Activated T-helper 1 cell treated with anti-CD3 and anti-CD28 coated beads, Interleukin-12 subunit alpha, Interleukin-12 subunit beta, Interleukin-2, Interleukin-4 antibody, amounts not matched to agents 30 ng/mL and 10 ng/mL and 1 ng/mL, durations not matched to agents 14 hours and 24 hours and 36 hours (primary cell): ENCODE results near the gene VARS2. TPM values are rescaled to one million over a fixed set of nuclear protein-coding genes. Genes with fewer than 3 reads are reported as not detected.

Source experiments
- DNase-seq: peaks from one replicate; pipeline ENCODE4 v3.0.0; 2021; ENCODE audit warnings: low spot score
- H3K27ac Mint-ChIP-seq: one replicate; pipeline ENCODE4 v1.8.0; 2021; ENCODE audit warnings: mild to moderate bottlenecking, mixed read lengths
- H3K27me3 Mint-ChIP-seq: one replicate; pipeline ENCODE4 v1.8.0; 2022; ENCODE audit warnings: mild to moderate bottlenecking, moderate library complexity, mixed read lengths; ENCODE audit not compliant: insufficient read depth
- H3K36me3 Mint-ChIP-seq: one replicate; pipeline ENCODE4 v1.8.0; 2021; ENCODE audit warnings: low read depth, mixed read lengths
- H3K4me1 Mint-ChIP-seq: one replicate; pipeline ENCODE4 v1.8.0; 2021; ENCODE audit warnings: low read depth, mixed read lengths
- H3K4me3 Mint-ChIP-seq: one replicate; pipeline ENCODE4 v1.8.0; 2021; ENCODE audit warnings: mild to moderate bottlenecking, moderate library complexity, mixed read lengths
- H3K9me3 Mint-ChIP-seq: one replicate; pipeline ENCODE4 v1.8.0; 2021; ENCODE audit warnings: mixed read lengths
- intact Hi-C: fragments of 100-400 bp; cut with micrococcal nuclease; formaldehyde crosslinking; loops from one replicate; pipeline ENCODE4 v1.15.1; 2024
- total RNA-seq: library from RNA; stranded (reverse); gene quantifications from 2 replicates; pipeline ENCODE4 v1.2.3, GENCODE V29; 2022

The VARS2 gene
- total RNA-seq, 1 donor from 2014 or later, result 74.0 TPM

- Mint-ChIP-seq H3K36me3 (no peaks in the 10 kb centered on the region), H3K27ac (no peak overlapping the region), H3K4me3 (no peak overlapping the region), H3K27me3 (peaks cover 3% of the 10 kb centered on the region), H3K9me3 (no peaks in the 10 kb centered on the region), H3K4me1 (peaks cover 55% of the 10 kb centered on the region)
- DNase-seq, result no peak
- intact Hi-C loops, result loop anchor here (5.0 kb wide), 1 partner anchor 263 kb away; the partner anchor contains the start of genes MRPS18B and PPP1R10
Measured at GRCh38 chr6:30880698-30881252, 33.3 kb upstream of the VARS2 start.

- peak overlapping the region; percentile 21 for H3K27ac Mint-ChIP-seq
- no peaks in the 10 kb centered on the region for H3K36me3 Mint-ChIP-seq
- no peak for DNase-seq
- H3K27me3 Mint-ChIP-seq, result peaks cover 3% of the 10 kb centered on the region
- no peak overlapping the region for H3K4me3 Mint-ChIP-seq
- peaks cover 59% of the 10 kb centered on the region for H3K4me1 Mint-ChIP-seq
- intact Hi-C loops, result loop anchor here (5.0 kb wide), 1 partner anchor 264 kb away; the partner anchor contains the start of genes MRPS18B and PPP1R10
- H3K9me3 Mint-ChIP-seq, result no peaks in the 10 kb centered on the region
Measured at GRCh38 chr6:30881392-30882203, 32.4 kb upstream of the VARS2 start.

GRCh38 chr6:30882204-30882758, 31.8 kb upstream of the VARS2 start:
- no peak overlapping the region for H3K27ac Mint-ChIP-seq
- H3K4me3 Mint-ChIP-seq, result no peak overlapping the region
- intact Hi-C loops, result loop anchor here (5.0 kb wide), 1 partner anchor 265 kb away; the partner anchor contains the start of genes MRPS18B and PPP1R10
- no peaks in the 10 kb centered on the region for H3K9me3 Mint-ChIP-seq
- H3K27me3 Mint-ChIP-seq, result peaks cover 3% of the 10 kb centered on the region
- no peaks in the 10 kb centered on the region for H3K36me3 Mint-ChIP-seq
- DNase-seq, result no peak
- H3K4me1 Mint-ChIP-seq, result peaks cover 56% of the 10 kb centered on the region

GRCh38 chr6:30882759-30883684, 31.0 kb upstream of the VARS2 start:
- Mint-ChIP-seq H3K9me3 (no peaks in the 10 kb centered on the region), H3K27ac (peak overlapping the region; percentile 42), H3K27me3 (peaks cover 3% of the 10 kb centered on the region), H3K36me3 (no peaks in the 10 kb centered on the region), H3K4me1 (peaks cover 50% of the 10 kb centered on the region), H3K4me3 (peak overlapping the region; percentile 76)
- intact Hi-C loops, result loop anchor here (5.0 kb wide), 1 partner anchor 266 kb away; the partner anchor contains the start of genes MRPS18B and PPP1R10
- no peak for DNase-seq

GRCh38 chr6:30883685-30884520, 30.1 kb upstream of the VARS2 start, which contains the start of gene DDR1:
DDR1 (plus strand) TSS chr6:30884519; CDS start chr6:30888730, 4,211 bp downstream.
- H3K27ac Mint-ChIP-seq, result peak within 1 kb of the TSS; percentile 65
- H3K27me3 Mint-ChIP-seq, result peaks cover 3% of the 10 kb centered on the region
- no peak for DNase-seq
- intact Hi-C loops, result loop anchor here (1.0 to 5.0 kb wide), 2 partner anchors 203 to 267 kb away; partner anchors contain the start of genes MRPS18B and PPP1R10
- peak within 1 kb of the TSS; percentile 77 for H3K4me3 Mint-ChIP-seq
- H3K4me1 Mint-ChIP-seq, result peaks cover 45% of the 10 kb centered on the region
- H3K9me3 Mint-ChIP-seq, result no peaks in the 10 kb centered on the region
- no peaks in the 10 kb centered on the region for H3K36me3 Mint-ChIP-seq

- peak overlapping the region; percentile 77 for H3K4me3 Mint-ChIP-seq
- intact Hi-C loops, result loop anchor here (1.0 to 5.0 kb wide), 3 partner anchors 24 to 268 kb away; partner anchors contain the start of genes GTF2H4, MRPS18B and PPP1R10
- peaks cover 41% of the 10 kb centered on the region for H3K4me1 Mint-ChIP-seq
- no peaks in the 10 kb centered on the region for H3K36me3 Mint-ChIP-seq
- peaks cover 3% of the 10 kb centered on the region for H3K27me3 Mint-ChIP-seq
- peak overlapping the region; percentile 65 for H3K27ac Mint-ChIP-seq
- peak; percentile 25 for DNase-seq
- H3K9me3 Mint-ChIP-seq, result no peaks in the 10 kb centered on the region
Measured at GRCh38 chr6:30884521-30885480, 29.2 kb upstream of the VARS2 start.

GRCh38 chr6:30885481-30885998, 28.5 kb upstream of the VARS2 start:
- Mint-ChIP-seq H3K36me3 (no peaks in the 10 kb centered on the region), H3K4me1 (peaks cover 40% of the 10 kb centered on the region), H3K9me3 (no peaks in the 10 kb centered on the region), H3K27me3 (peaks cover 3% of the 10 kb centered on the region), H3K4me3 (peak overlapping the region; percentile 77), H3K27ac (peak overlapping the region; percentile 63)
- intact Hi-C loops, result loop anchor here (1.0 kb wide), 1 partner anchor 23 kb away; the partner anchor contains the start of gene GTF2H4
- no peak for DNase-seq

GRCh38 chr6:30885999-30886896, 27.8 kb upstream of the VARS2 start:
- no peaks in the 10 kb centered on the region for H3K36me3 Mint-ChIP-seq
- H3K27ac Mint-ChIP-seq, result peak overlapping the region; percentile 63
- intact Hi-C loops, result loop anchor here (1.0 kb wide), 1 partner anchor 22 kb away; the partner anchor contains the start of gene GTF2H4
- peaks cover 3% of the 10 kb centered on the region for H3K27me3 Mint-ChIP-seq
- H3K4me1 Mint-ChIP-seq, result peaks cover 40% of the 10 kb centered on the region
- no peaks in the 10 kb centered on the region for H3K9me3 Mint-ChIP-seq
- no peak for DNase-seq
- peak overlapping the region; percentile 77 for H3K4me3 Mint-ChIP-seq

- intact Hi-C loops, result no loop called here
Measured at GRCh38 chr6:30886897-30887255, 27.2 kb upstream of the VARS2 start.

More at GRCh38 chr6:30886897-30887255, 27.2 kb upstream of the VARS2 start:
- H3K4me1 Mint-ChIP-seq, result peaks cover 34% of the 10 kb centered on the region
- no peak overlapping the region for H3K27ac Mint-ChIP-seq
- no peaks in the 10 kb centered on the region for H3K9me3 Mint-ChIP-seq
- no peaks in the 10 kb centered on the region for H3K36me3 Mint-ChIP-seq
- H3K4me3 Mint-ChIP-seq, result no peak overlapping the region
- DNase-seq, result no peak
- no peaks in the 10 kb centered on the region for H3K27me3 Mint-ChIP-seq
